ENCODE results near the gene SPINK9. TPM values are rescaled to one million over a fixed set of nuclear protein-coding genes. Genes with fewer than 3 reads are reported as not detected.

The SPINK9 gene
- total RNA-seq, 1 donor from 2014 or later, result not detected

GRCh38 chr5:148311484-148311883 lies 23.9 kb upstream of the SPINK9 start:
- no peaks in the 10 kb centered on the region for H3K4me1 Mint-ChIP-seq
- Histone ChIP-seq H3K4me3 (no peak overlapping the region), H2AFZ (replicated peaks) (no peak overlapping the region), H3K36me3 (no peaks in the 10 kb centered on the region), H3K79me2 (ENCODE audit: low read depth) (no peaks in the 10 kb centered on the region), H3K4me2 (no peak overlapping the region), H3F3A (ENCODE audit: low read depth) (no peaks in the 10 kb centered on the region), H3K27me3 (no peaks in the 10 kb centered on the region), H3K9ac (no peak overlapping the region), H3K4me1 (peaks cover 7% of the 10 kb centered on the region), H3K9me3 (ENCODE audit: low read depth) (no peaks in the 10 kb centered on the region), H3K27ac (no peak overlapping the region), H4K20me1 (ENCODE audit: low read depth) (no peaks in the 10 kb centered on the region)
- TF ChIP-seq CTCF (IDR thresholded peaks at IDR 0.05) (no peak), EZH2phosphoT487 (IDR thresholded peaks at IDR 0.05) (no peak), EZH2 (IDR thresholded peaks at IDR 0.05) (no peak)
- no peaks in the 10 kb centered on the region for H3K36me3 Mint-ChIP-seq
- no peak overlapping the region for H3K4me3 Mint-ChIP-seq
- H3K9me3 Mint-ChIP-seq, result peaks cover 8% of the 10 kb centered on the region
- no peak for DNase-seq (ENCODE audit: low spot score)
- H3K27ac Mint-ChIP-seq, result no peak overlapping the region
- no peaks in the 10 kb centered on the region for H3K27me3 Mint-ChIP-seq (ENCODE audit: insufficient read depth, low read depth)

- no peak within 1 kb of the TSS for H3K4me3 Mint-ChIP-seq
- no peaks in the 10 kb centered on the region for H3K27me3 Mint-ChIP-seq (ENCODE audit: insufficient read depth, low read depth)
- Histone ChIP-seq H3K4me2 (no peak within 1 kb of the TSS), H3K4me3 (no peak within 1 kb of the TSS), H3K27me3 (no peaks in the 10 kb centered on the region), H3K27ac (no peak within 1 kb of the TSS), H3K79me2 (ENCODE audit: low read depth) (no peaks in the 10 kb centered on the region), H3F3A (ENCODE audit: low read depth) (no peaks in the 10 kb centered on the region), H3K36me3 (no peaks in the 10 kb centered on the region), H3K9ac (no peak within 1 kb of the TSS), H2AFZ (replicated peaks) (no peak within 1 kb of the TSS), H3K4me1 (peaks cover 7% of the 10 kb centered on the region), H4K20me1 (ENCODE audit: low read depth) (no peaks in the 10 kb centered on the region), H3K9me3 (ENCODE audit: low read depth) (no peaks in the 10 kb centered on the region)
- H3K4me1 Mint-ChIP-seq, result no peaks in the 10 kb centered on the region
- H3K9me3 Mint-ChIP-seq, result peaks cover 8% of the 10 kb centered on the region
- no peak within 1 kb of the TSS for H3K27ac Mint-ChIP-seq
- TF ChIP-seq EZH2 (IDR thresholded peaks at IDR 0.05), result no peak
- TF ChIP-seq CTCF (IDR thresholded peaks at IDR 0.05), result no peak
- no peak for TF ChIP-seq EZH2phosphoT487 (IDR thresholded peaks at IDR 0.05)
- no peak for DNase-seq (ENCODE audit: low spot score)
- H3K36me3 Mint-ChIP-seq, result no peaks in the 10 kb centered on the region
These were observed 23.2 kb upstream of the SPINK9 start, which contains the start of gene SPINK7 for GRCh38 chr5:148312153-148312552. Gene SPINK7, plus strand, starts transcription at chr5:148312423. Its CDS starts 61 bp downstream, at chr5:148312484.

- Histone ChIP-seq H3K79me2 (ENCODE audit: low read depth) (no peaks in the 10 kb centered on the region), H3K36me3 (no peaks in the 10 kb centered on the region), H2AFZ (replicated peaks) (no peak overlapping the region), H3K4me2 (no peak overlapping the region), H4K20me1 (ENCODE audit: low read depth) (no peaks in the 10 kb centered on the region), H3K27me3 (no peaks in the 10 kb centered on the region), H3K9ac (no peak overlapping the region), H3K27ac (no peak overlapping the region), H3K4me1 (peaks cover 7% of the 10 kb centered on the region), H3F3A (ENCODE audit: low read depth) (no peaks in the 10 kb centered on the region), H3K9me3 (ENCODE audit: low read depth) (no peaks in the 10 kb centered on the region), H3K4me3 (no peak overlapping the region)
- Mint-ChIP-seq H3K27me3 (ENCODE audit: insufficient read depth, low read depth) (no peaks in the 10 kb centered on the region), H3K9me3 (peaks cover 3% of the 10 kb centered on the region), H3K36me3 (no peaks in the 10 kb centered on the region), H3K4me1 (no peaks in the 10 kb centered on the region), H3K4me3 (no peak overlapping the region), H3K27ac (no peak overlapping the region)
- TF ChIP-seq EZH2phosphoT487 (IDR thresholded peaks at IDR 0.05) (no peak), EZH2 (IDR thresholded peaks at IDR 0.05) (no peak), CTCF (IDR thresholded peaks at IDR 0.05) (no peak)
- DNase-seq (ENCODE audit: low spot score), result no peak
These were observed 21.2 kb upstream of the SPINK9 start for GRCh38 chr5:148314187-148314586.

Measured in neural progenitor cell (in vitro differentiated cells).